ENCODE measurements around the gene CYP4F2. TPM values are rescaled to one million over a fixed set of nuclear protein-coding genes. Genes with fewer than 3 reads are reported as not detected.

CYP4F2 gene
- total and polyA plus RNA-seq, 9 of the 15 experiments (the other 6 are each of a cell fraction or from before 2014, with no cell fraction given) = 0.10 to 0.56 (median 0.32) TPM; not detected in 2

DNA sequence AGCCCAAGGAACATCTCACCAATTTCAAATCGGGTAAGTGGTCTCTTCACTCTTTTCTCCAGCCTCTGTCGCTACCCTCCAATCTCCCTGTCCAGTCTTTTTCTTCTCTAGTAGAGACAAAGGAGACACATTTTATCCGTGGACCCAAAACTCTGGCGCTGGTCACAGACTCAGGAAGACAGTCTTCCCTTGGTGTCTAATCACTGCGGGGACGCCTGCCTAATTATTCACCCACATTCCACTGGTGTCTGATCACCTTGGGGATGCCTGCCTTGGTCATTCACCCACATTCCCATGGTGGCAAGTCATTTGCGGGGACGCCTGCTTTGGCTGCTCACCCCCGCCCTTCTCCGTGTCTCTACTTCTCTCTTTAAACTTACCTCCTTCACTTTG is 68.6 kb downstream of the CYP4F2 start:
- Histone ChIP-seq H3K4me1 (replicated peaks in 1 of 2; ENCODE audit: control insufficient read depth in 2 of 2, insufficient read depth in 2 of 2, low read length in 2 of 2) (peaks cover 7 to 43% of the 10 kb centered on the region in 2 experiments), H3K4me3 (peak overlapping the region; percentile 54), H3K79me2 (ENCODE audit: control insufficient read depth, insufficient read depth, low read length) (peaks cover 62% of the 10 kb centered on the region), H3K9me1 (ENCODE audit: control insufficient read depth, insufficient read depth, low read length) (no peaks in the 10 kb centered on the region), H3K4me2 (ENCODE audit: insufficient read depth, low read length) (peak overlapping the region; percentile 88), H2AFZ (ENCODE audit: low read depth, low read length) (peak overlapping the region; percentile 88; the same call in 1 of the 2 replicates), H3K27ac (ENCODE audit: extremely low read depth, low read depth, low read length) (peak overlapping the region; percentile 83), H3K9ac (ENCODE audit: insufficient read depth in 1 of 2, low read depth in 2 of 2, low read length in 2 of 2) (peak overlapping the region; percentile 80 to 86; a peak in 3 of 4 replicates), H3K9me3 (replicated peaks; ENCODE audit: control insufficient read depth, insufficient read depth, low read depth, low read length) (no peaks in the 10 kb centered on the region), H4K20me1 (replicated peaks; ENCODE audit: control insufficient read depth, insufficient read depth, low read length) (no peaks in the 10 kb centered on the region), H3K27me3 (ENCODE audit: control insufficient read depth in 2 of 2, insufficient read depth in 2 of 2, low read length in 2 of 2) (no peaks in the 10 kb centered on the region), H3K36me3 (ENCODE audit: control insufficient read depth, insufficient read depth, low read length) (peaks cover 40% of the 10 kb centered on the region)
- WGBS (ENCODE audit: insufficient coverage, low coverage, missing lambda C conversion rate) = 1% methylated on average over 10 of the region's 10 CpGs
- no peak for FAIRE-seq
- CTCF ChIA-PET (ENCODE audit: low intra/inter-chr PET ratio) = no interaction called here
- in situ Hi-C loops (cut with MboI) (no loop called here), intact Hi-C loops (cut with micrococcal nuclease) (no loop called here)
- POLR2A ChIA-PET = interaction anchor here (1.0 to 1.8 kb wide), 4 partner anchors 8 to 39 kb away, joined by 3 to 22 read pairs (median 4); no protein-coding TSS in a partner anchor
- ATAC-seq = peak; percentile 7
- TSS peak; percentile 63 for BruUV-seq (replicated peaks)
- DNase-seq (ENCODE audit: extremely low read depth in 1 of 4, low spot score in 3 of 4) = no peak
- TF ChIP-seq NFRKB (IDR thresholded peaks at IDR 0.05; ENCODE audit: low read depth) (peak; percentile 36; the same call in 1 of the 2 replicates), GABPA (tag; conservative IDR thresholded peaks at IDR 0.05; ENCODE audit: low read depth) (0 out of 2 replicates have a peak, but pooled peaks have one; percentile 6), HMG20A (CRISPR knock-in tag; conservative IDR thresholded peaks at IDR 0.05) (no peak)
- TF ChIP-seq, protein P1, sequence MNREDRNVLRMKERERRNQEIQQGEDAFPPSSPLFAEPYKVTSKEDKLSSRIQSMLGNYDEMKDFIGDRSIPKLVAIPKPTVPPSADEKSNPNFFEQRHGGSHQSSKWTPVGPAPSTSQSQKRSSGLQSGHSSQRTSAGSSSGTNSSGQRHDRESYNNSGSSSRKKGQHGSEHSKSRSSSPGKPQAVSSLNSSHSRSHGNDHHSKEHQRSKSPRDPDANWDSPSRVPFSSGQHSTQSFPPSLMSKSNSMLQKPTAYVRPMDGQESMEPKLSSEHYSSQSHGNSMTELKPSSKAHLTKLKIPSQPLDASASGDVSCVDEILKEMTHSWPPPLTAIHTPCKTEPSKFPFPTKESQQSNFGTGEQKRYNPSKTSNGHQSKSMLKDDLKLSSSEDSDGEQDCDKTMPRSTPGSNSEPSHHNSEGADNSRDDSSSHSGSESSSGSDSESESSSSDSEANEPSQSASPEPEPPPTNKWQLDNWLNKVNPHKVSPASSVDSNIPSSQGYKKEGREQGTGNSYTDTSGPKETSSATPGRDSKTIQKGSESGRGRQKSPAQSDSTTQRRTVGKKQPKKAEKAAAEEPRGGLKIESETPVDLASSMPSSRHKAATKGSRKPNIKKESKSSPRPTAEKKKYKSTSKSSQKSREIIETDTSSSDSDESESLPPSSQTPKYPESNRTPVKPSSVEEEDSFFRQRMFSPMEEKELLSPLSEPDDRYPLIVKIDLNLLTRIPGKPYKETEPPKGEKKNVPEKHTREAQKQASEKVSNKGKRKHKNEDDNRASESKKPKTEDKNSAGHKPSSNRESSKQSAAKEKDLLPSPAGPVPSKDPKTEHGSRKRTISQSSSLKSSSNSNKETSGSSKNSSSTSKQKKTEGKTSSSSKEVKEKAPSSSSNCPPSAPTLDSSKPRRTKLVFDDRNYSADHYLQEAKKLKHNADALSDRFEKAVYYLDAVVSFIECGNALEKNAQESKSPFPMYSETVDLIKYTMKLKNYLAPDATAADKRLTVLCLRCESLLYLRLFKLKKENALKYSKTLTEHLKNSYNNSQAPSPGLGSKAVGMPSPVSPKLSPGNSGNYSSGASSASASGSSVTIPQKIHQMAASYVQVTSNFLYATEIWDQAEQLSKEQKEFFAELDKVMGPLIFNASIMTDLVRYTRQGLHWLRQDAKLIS (CRISPR knock-in tag; IDR thresholded peaks at IDR 0.05) = 0 out of 2 replicates have a peak, but pooled peaks have one; percentile 43
- TF ChIP-seq, protein P2, sequence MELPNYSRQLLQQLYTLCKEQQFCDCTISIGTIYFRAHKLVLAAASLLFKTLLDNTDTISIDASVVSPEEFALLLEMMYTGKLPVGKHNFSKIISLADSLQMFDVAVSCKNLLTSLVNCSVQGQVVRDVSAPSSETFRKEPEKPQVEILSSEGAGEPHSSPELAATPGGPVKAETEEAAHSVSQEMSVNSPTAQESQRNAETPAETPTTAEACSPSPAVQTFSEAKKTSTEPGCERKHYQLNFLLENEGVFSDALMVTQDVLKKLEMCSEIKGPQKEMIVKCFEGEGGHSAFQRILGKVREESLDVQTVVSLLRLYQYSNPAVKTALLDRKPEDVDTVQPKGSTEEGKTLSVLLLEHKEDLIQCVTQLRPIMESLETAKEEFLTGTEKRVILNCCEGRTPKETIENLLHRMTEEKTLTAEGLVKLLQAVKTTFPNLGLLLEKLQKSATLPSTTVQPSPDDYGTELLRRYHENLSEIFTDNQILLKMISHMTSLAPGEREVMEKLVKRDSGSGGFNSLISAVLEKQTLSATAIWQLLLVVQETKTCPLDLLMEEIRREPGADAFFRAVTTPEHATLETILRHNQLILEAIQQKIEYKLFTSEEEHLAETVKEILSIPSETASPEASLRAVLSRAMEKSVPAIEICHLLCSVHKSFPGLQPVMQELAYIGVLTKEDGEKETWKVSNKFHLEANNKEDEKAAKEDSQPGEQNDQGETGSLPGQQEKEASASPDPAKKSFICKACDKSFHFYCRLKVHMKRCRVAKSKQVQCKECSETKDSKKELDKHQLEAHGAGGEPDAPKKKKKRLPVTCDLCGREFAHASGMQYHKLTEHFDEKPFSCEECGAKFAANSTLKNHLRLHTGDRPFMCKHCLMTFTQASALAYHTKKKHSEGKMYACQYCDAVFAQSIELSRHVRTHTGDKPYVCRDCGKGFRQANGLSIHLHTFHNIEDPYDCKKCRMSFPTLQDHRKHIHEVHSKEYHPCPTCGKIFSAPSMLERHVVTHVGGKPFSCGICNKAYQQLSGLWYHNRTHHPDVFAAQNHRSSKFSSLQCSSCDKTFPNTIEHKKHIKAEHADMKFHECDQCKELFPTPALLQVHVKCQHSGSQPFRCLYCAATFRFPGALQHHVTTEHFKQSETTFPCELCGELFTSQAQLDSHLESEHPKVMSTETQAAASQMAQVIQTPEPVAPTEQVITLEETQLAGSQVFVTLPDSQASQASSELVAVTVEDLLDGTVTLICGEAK (IDR thresholded peaks at IDR 0.05) = 0 out of 2 replicates have a peak, but pooled peaks have one; percentile 14
- TF ChIP-seq, protein P2 (CRISPR knock-in tag; IDR thresholded peaks at IDR 0.05) = no peak

Measured in K562 (cell line).